Endothelial cell of umbilical vein (primary cell): ENCODE data around the gene HCFC1. TPM values are rescaled to one million over a fixed set of nuclear protein-coding genes. Genes with fewer than 3 reads are reported as not detected.

Experiments
- BruUV-seq: library from RNA; stranded (reverse); fragments of 400-500 nt; replicated peaks from 2 replicates; lab custom pipeline; 2021; lab: Mats Ljungman, UMichigan
- CTCF ChIA-PET: fragments of 300-600, 350-600 bp; sonication (Branson Sonifier 250); formaldehyde crosslinking; loops from one replicate; lab custom pipeline; 2021; ENCODE audit warnings: antibody characterized with exemption, inconsistent platforms; lab: Charles Lee
- POLR2A ChIA-PET: fragments of 300-600, 350-600 bp; sonication (Branson Sonifier 250); formaldehyde crosslinking; loops from one replicate; lab custom pipeline; 2021; ENCODE audit warnings: antibody characterized with exemption, inconsistent platforms; lab: Charles Lee
- DNase-seq: peaks from one replicate; pipeline ENCODE4 v3.0.0-alpha.2; 2011; ENCODE audit warnings: low read depth, low spot score
- FAIRE-seq: peaks from 2 replicates; lab custom pipeline; 2011; peaks lifted over from hg19 to GRCh38; lab: Jason Lieb, UNC
- H2AFZ ChIP-seq: 2 replicates; pipeline ENCODE4 v1.6.0; 2012; ENCODE audit warnings: low read depth, low read length, control low read depth, inconsistent platforms
- H3K27ac ChIP-seq: 2 replicates; pipeline ENCODE4 v1.5.1; 2011; ENCODE audit warnings: low read depth, mild to moderate bottlenecking, control low read depth, low read length, moderate library complexity; ENCODE audit not compliant: insufficient read depth
- H3K27me3 ChIP-seq, 2 experiments: 2 replicates each; pipeline versions ENCODE4 v1.6.0 to v1.6.1; 2011; ENCODE audit warnings: low read length in 2 of 2, mixed read lengths in 1 of 2; ENCODE audit not compliant: control insufficient read depth in 2 of 2, insufficient read depth in 2 of 2
- H3K36me3 ChIP-seq, 2 experiments: 2 replicates in 1 of 2; 3 replicates in 1 of 2; pipeline ENCODE4 v1.5.1; 2011; ENCODE audit warnings: low read length in 2 of 2, mild to moderate bottlenecking in 1 of 2, moderate library complexity in 1 of 2; ENCODE audit not compliant: control insufficient read depth in 2 of 2, insufficient read depth in 2 of 2; ENCODE audit errors: extremely low read depth in 1 of 2
- H3K4me1 ChIP-seq: 3 replicates; pipeline ENCODE4 v1.5.1; 2011; ENCODE audit warnings: mild to moderate bottlenecking, low read length; ENCODE audit not compliant: control insufficient read depth, insufficient read depth; ENCODE audit errors: extremely low read depth
- H3K4me2 ChIP-seq: 2 replicates; pipeline ENCODE4 v1.6.1; 2011; ENCODE audit warnings: low read length, control low read depth, mixed read lengths; ENCODE audit not compliant: insufficient read depth
- H3K4me3 ChIP-seq, 3 experiments: fragments of 200-600 bp in 1 of 3; sonication (generic), shearing (Covaris generic) in 1 of 3; replicated peaks in 1 of 3; 2 replicates each; pipeline ENCODE4 v1.5.1; 2011 to 2016; ENCODE audit warnings: control low read depth in 3 of 3, low read length in 3 of 3, mild to moderate bottlenecking in 2 of 3, inconsistent platforms in 1 of 3, low read depth in 1 of 3, moderate library complexity in 1 of 3; ENCODE audit not compliant: insufficient read depth in 1 of 3
- H3K79me2 ChIP-seq: 2 replicates; pipeline ENCODE4 v1.6.0; 2012; ENCODE audit warnings: low read length, inconsistent platforms; ENCODE audit not compliant: control insufficient read depth, insufficient read depth
- H3K9ac ChIP-seq: replicated peaks from 2 replicates; pipeline ENCODE3; 2011; ENCODE audit warnings: low read length, control low read depth; ENCODE audit not compliant: insufficient read depth; ENCODE audit errors: extremely low read depth
- H3K9me1 ChIP-seq: replicated peaks from 3 replicates; pipeline ENCODE4 v1.6.0; 2011; ENCODE audit warnings: mild to moderate bottlenecking, low read length; ENCODE audit not compliant: control insufficient read depth, insufficient read depth; ENCODE audit errors: extremely low read depth
- H3K9me3 ChIP-seq: replicated peaks from 2 replicates; pipeline ENCODE4 v1.5.1; 2012; ENCODE audit warnings: low read length, inconsistent platforms; ENCODE audit not compliant: control insufficient read depth, insufficient read depth
- H4K20me1 ChIP-seq: replicated peaks from 2 replicates; pipeline ENCODE3; 2011; ENCODE audit warnings: mild to moderate bottlenecking, low read length; ENCODE audit not compliant: control insufficient read depth, insufficient read depth; ENCODE audit errors: extremely low read depth
- EZH2 ChIP-seq: IDR thresholded peaks from 2 replicates; pipeline ENCODE4 v1.6.1; 2012; ENCODE audit warnings: borderline replicate concordance, low read depth, mild to moderate bottlenecking, moderate library complexity, low read length, inconsistent platforms; ENCODE audit not compliant: severe bottlenecking
- JUN ChIP-seq: IDR thresholded peaks from 2 replicates; pipeline ENCODE4 v1.6.1; 2011; ENCODE audit warnings: borderline replicate concordance, low read depth; ENCODE audit not compliant: insufficient read length, insufficient read depth
- MAX ChIP-seq: IDR thresholded peaks from 2 replicates; pipeline ENCODE4 v1.6.1; 2011; ENCODE audit not compliant: insufficient read depth, insufficient read length
- POLR2A ChIP-seq: IDR thresholded peaks from 2 replicates; pipeline ENCODE4 v1.6.1; 2012; ENCODE audit warnings: low read depth, mild to moderate bottlenecking, control low read depth, low read length
- POLR2AphosphoS5 ChIP-seq: IDR thresholded peaks from 2 replicates; pipeline ENCODE4 v1.6.1; 2012; ENCODE audit warnings: low read depth, mild to moderate bottlenecking, control low read depth, low read length, moderate library complexity; ENCODE audit not compliant: insufficient read depth
- dilution Hi-C: fragments of 300-500 bp; cut with MboI; formaldehyde crosslinking; loops from one replicate; pipeline ENCODE4 v1.15.0; 2019; ENCODE audit warnings: low sequenced_read_pairs; ENCODE audit not compliant: extremely low pct_ligation_motif_present
- intact Hi-C: fragments of 100-400 bp; cut with micrococcal nuclease; formaldehyde crosslinking; loops from one replicate; pipeline ENCODE4 v1.10.0; 2022
- polyA plus RNA-seq, 4 experiments: library from polyadenylated mRNA; depleted of rRNA in 3 of 4; stranded (reverse) in 3 of 4; unstranded in 1 of 4; fragments of >200 nt; gene quantifications; 2 replicates each; pipeline versions ENCODE4 v1.2.1 to v1.2.3, GENCODE V29; 2011 to 2012; ENCODE audit warnings: missing spikeins in 1 of 4
- total RNA-seq: library from RNA; stranded (reverse); gene quantifications from 2 replicates; pipeline ENCODE4 v1.2.3, GENCODE V29; 2021
- TF ChIP-seq, protein P1 (sequence below), 2 donors: IDR thresholded peaks; 1 replicate in 1 of 2; 2 replicates in 1 of 2; pipeline ENCODE4 v1.5.1; 2011; ENCODE audit warnings: low read length in 2 of 2, mild to moderate bottlenecking in 2 of 2, moderate library complexity in 2 of 2, control low read depth in 1 of 2, inconsistent platforms in 1 of 2, low read depth in 1 of 2; ENCODE audit not compliant: insufficient read depth in 1 of 2; ENCODE audit errors: extremely low read depth in 1 of 2

The HCFC1 gene
- total and polyA plus RNA-seq, 2 donors (not counting 3 experiments of a cell fraction or from before 2014, with no cell fraction given), result 15.9 to 85.9 TPM

DNA sequence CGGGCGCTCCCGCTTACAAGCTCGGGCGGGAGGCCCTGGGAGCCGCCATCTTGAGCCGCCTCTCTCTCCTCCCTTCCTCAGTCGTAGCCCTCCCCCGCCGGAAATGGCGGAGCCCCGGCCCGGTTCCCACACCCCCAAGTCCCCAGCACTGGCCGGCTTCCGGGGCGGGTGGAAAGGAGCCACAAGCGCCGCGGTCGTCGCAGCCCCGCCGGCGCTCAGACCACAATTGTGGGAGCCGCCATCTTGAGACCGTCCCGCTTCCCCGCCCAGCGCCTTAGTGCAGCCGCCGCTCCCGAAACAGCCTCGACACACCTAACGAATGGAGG lies 531 bp downstream of the HCFC1 start:
- Histone ChIP-seq H3K9me3 (no peaks in the 10 kb centered on the region), H3K79me2 (peaks cover 52% of the 10 kb centered on the region), H2AFZ (no peak overlapping the region), H3K9me1 (no peaks in the 10 kb centered on the region), H3K4me2 (peak overlapping the region; percentile 37), H3K4me1 (peaks cover 45% of the 10 kb centered on the region), H3K27ac (peak overlapping the region; percentile 98), H3K9ac (peak overlapping the region; percentile 97), H3K36me3 (no peaks in the 10 kb centered on the region), H3K4me3 (peak overlapping the region; percentile 47 to 76 (median 74)), H4K20me1 (no peaks in the 10 kb centered on the region), H3K27me3 (no peaks in the 10 kb centered on the region)
- dilution Hi-C loops, result no loop called here
- BruUV-seq, result no TSS peak
- FAIRE-seq (no peak), DNase-seq (peak; percentile 80)
- ChIA-PET POLR2A (interaction anchor here (0.8 to 1.3 kb wide), 2 partner anchors 46 to 427 kb away, joined by 3 to 9 read pairs; partner anchors contain the start of gene RPL10), CTCF (interaction anchor here (1.0 to 1.2 kb wide), 2 partner anchors 10 to 403 kb away, joined by 3 read pairs; partner anchors contain the start of gene FLNA)
- no peak for TF ChIP-seq JUN
- peak; percentile 47 for TF ChIP-seq POLR2AphosphoS5
- TF ChIP-seq EZH2, result no peak
- TF ChIP-seq, protein P1, sequence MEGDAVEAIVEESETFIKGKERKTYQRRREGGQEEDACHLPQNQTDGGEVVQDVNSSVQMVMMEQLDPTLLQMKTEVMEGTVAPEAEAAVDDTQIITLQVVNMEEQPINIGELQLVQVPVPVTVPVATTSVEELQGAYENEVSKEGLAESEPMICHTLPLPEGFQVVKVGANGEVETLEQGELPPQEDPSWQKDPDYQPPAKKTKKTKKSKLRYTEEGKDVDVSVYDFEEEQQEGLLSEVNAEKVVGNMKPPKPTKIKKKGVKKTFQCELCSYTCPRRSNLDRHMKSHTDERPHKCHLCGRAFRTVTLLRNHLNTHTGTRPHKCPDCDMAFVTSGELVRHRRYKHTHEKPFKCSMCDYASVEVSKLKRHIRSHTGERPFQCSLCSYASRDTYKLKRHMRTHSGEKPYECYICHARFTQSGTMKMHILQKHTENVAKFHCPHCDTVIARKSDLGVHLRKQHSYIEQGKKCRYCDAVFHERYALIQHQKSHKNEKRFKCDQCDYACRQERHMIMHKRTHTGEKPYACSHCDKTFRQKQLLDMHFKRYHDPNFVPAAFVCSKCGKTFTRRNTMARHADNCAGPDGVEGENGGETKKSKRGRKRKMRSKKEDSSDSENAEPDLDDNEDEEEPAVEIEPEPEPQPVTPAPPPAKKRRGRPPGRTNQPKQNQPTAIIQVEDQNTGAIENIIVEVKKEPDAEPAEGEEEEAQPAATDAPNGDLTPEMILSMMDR (IDR thresholded peaks at IDR 0.05; ENCODE audit: extremely low read depth in 1 of 2, insufficient read depth in 1 of 2, low read depth in 1 of 2, low read length in 2 of 2), result no peak
- no peak for TF ChIP-seq POLR2A
- TF ChIP-seq MAX, result no peak
- intact Hi-C loops, result loop anchor here (1.0 kb wide), 2 partner anchors 126 to 407 kb away; partner anchors contain the start of gene MECP2
